HG02759 (cell line): ENCODE data around the gene DMTF1.

Source experiments
- ATAC-seq: cut with Tn5 transposase; IDR thresholded peaks from one replicate; pipeline ENCODE4 v1.9.1; 2021; ENCODE audit warnings: mild to moderate bottlenecking, moderate library complexity; ENCODE audit not compliant: unreplicated experiment

Gene DMTF1

DNA sequence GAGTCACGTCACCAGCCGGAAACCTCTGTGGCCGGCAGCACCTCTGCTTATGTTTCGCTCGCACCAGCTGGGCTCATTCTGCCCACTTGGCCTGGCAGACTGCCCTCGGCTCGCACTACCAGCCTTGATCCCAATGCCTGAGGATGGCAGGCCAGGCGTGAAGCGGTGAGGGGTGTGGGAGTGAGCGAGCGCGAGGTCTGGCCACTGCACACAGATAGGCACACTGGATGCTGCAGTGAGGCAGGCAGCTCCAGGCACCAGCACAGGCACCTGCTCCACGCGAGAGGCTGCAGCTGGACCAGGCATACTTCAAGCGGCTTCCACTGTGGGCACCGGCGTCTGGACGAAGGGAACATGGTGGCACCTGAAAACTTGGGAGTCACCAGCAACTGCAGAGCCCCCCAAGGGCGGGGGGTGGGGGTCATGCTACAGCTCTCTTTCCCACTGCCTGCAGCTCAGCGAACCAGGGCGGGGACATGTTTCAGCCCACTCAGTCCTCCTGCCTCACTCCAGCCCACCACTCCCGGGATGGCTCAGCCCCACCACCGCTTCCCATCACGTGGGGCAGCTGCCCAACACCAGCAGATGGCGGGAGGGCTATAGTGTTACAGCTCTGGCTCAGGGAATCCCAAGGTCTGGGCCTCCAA lies 5.4 kb upstream of the DMTF1 start:
- ATAC-seq: no peak

GRCh38 chr7:87147500-87147899 lies 4.8 kb upstream of the DMTF1 start:
- no peak for ATAC-seq

DNA sequence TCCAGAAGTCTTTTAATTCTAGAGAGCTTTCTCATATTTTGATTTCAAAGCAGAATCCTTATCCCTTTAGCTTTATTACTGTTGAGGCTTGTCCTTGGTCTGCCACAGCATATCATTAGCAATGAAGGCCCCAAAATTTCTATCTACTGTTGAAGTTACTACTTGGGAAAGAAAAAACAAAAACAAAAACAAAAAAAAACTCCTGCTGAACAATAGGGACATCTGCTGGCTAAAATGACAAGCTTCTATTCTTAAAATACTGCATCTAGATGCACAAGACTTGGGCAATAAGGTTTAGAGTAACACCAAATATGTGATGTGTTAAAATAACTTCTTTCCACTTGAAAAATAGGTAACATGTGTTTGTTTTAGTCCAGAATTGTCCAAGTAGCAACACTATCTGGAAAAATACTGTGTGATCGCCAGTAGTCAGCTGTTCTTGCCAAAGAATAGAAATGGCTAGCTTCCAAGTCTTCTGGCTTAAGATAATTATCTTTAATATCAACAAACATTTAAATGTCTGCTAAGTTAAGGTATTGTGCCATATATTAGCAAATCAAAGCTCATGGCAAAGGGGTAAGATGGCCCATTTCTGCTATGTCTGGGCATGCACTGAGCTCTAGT lies 3.8 kb upstream of the DMTF1 start:
- ATAC-seq: no peak

DNA sequence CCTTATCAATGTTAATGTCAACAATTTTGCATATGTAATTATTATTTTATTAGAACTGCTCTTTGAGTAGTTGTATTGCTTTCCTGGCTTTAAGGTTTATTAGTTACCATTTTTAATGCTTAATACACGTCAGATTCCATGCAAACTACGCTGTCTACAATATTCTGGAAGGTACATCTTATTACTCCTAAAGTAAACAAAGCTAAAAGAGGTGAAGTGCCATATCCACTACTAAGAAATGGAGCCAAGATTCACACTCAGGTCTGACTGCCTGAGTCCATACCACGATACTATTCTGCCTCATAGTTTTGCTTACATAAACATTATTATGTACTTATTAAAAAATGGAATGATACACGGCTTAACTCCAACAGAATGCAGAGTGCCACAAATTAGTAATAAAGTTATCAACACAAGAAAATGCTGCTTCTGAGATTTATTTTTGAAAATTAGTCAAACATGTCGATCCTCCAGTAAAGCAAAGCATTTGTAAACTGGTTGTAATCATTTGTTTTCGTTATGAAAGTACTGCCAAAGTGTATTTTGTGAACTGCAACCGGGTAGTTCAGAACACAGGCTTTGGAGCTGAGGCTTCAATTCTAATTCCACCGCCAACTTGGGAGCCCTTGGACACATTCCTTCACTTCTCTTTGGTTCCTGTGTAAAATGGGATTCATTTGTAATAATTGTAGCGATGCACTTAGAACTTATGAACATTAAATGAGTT lies 1.1 kb upstream of the DMTF1 start:
- ATAC-seq: no peak

DNA sequence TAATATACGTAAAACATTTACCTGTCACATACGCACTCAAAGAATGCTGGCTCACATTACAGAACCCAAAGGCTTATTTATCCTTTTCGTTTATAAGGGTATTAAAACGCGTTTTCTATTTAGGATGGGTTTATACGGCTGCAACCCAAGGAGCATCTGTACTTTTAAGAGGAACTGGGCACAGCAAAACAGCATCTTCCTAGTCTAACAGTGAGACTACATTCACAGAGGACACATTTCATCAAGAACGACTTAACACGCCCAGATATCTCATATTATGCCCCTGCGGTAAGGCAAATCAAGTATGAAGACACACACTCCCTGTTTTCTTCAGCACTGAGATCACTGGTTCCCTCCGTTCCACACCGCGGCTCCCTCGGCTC lies 533 bp upstream of the DMTF1 start:
- ATAC-seq: peak; percentile 40

DNA sequence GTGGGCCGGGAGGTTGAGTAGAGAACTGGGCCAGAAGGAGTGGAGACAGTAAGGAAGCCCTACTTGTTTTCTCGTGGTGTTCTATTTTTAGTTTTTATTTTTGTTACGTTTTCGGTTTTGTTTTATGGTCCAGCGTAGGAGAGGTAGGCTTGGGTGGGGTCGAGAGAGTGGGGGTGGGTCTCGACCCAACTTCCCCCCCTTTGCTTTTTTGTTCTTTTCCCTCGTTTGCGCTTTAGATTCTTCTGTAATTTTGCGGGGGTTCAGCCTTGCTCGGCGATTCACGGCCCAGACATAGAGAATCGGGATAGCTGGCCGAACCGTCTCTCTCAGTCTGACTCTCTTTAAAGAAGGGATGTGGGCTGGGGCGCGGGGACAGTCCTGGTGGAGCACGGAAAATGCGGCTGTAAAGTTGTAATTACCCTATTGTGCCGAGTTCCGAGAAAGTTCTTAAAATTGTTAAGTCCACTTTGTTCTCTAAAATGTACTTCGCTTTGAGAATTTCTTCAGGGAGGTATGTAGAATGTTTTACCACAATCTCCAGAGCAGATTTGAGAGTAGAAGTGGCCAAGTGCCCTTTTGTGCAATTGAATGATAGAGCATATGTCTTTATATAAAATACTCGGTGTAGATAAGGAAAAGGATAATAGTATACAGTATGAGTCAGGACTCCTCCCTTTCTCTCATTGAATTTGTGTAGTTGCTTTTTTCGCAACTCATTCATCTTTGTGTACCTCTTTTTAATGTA lies 816 bp downstream of the DMTF1 start:
- ATAC-seq: peak; percentile 10

DNA sequence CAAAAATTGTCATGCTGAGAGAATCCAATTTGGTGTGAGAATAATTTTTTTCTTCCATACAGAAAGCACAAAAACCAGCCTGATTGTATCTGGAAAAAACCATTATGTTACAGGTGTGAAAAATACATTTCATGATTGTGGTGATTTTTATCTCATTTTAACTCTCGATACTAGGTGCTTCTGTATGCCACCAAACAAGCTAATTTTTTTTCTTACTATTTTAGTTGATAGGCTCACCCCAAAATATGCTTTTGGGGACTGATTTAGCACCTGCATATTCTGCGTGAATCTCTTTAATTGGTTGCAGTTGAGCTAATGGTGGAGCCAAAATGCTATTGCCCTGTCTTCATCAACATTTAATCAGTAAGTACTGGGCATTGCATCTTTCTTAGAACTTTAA lies 1.9 kb downstream of the DMTF1 start:
- no peak for ATAC-seq

DNA sequence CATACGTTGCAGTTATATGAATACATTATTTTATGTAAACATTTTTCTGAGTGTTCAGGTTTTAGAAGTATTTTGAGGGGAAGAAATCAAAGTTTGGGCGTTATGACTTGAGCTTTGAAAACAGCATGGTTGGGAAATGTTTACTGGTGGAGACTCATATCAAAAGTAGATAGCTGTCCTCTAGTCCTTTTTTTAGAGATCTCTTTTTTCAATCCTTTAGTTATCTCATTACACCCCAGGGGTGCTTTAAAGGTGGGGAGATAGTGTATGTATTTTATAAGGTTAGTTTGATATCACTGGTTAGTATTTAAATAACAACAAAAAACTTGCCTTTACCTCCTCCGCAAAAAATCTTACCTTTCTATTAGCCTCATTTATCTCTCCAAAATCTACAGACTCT lies 2.3 kb downstream of the DMTF1 start:
- ATAC-seq: no peak

- no peak for ATAC-seq
Measured at GRCh38 chr7:87155788-87156187, 3.5 kb downstream of the DMTF1 start.

DNA sequence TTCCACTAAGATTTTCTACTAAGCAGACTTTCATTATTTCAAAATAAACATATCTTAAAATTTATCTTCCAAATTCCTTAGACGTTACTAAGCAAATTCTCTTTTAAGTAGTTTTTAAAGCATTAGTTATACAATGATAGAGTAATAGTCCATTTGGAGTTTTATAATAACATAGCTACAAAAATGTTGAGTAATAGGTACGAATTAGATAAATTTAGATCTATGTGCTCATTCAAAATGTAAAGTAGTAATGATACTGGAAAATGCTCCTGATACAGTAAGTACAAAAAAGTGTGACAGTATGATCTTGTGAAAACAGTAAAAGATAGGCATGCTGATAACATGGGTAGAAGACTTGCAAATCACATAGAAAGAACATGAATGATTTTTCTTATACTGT lies 4.5 kb downstream of the DMTF1 start:
- no peak for ATAC-seq

- ATAC-seq: peak; percentile 36
Measured at GRCh38 chr7:87159538-87159937, 7.3 kb downstream of the DMTF1 start.

DNA sequence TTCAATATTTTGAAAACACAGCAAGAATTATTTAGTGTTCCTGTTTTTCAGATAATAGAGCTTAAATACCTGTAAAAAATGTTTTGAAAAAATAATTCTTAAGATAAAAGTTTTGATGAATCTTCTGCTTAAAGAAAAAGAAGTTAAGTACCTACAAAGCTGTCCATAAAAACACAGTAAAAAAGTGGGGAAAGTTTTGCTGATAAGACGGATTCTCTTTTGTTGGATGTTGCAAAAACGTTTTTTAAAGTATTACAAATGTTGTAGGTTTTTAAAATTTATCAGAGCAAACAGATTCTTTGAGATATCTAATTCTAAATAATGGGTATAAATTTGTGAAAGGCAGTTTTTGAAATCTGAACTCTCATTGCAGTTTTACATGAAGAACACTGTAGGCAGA lies 12.2 kb downstream of the DMTF1 start:
- no peak for ATAC-seq

- ATAC-seq: no peak
Measured at GRCh38 chr7:87170828-87171227, 18.6 kb downstream of the DMTF1 start.

GRCh38 chr7:87171282-87171934 lies 19.2 kb downstream of the DMTF1 start:
- ATAC-seq: no peak

DNA sequence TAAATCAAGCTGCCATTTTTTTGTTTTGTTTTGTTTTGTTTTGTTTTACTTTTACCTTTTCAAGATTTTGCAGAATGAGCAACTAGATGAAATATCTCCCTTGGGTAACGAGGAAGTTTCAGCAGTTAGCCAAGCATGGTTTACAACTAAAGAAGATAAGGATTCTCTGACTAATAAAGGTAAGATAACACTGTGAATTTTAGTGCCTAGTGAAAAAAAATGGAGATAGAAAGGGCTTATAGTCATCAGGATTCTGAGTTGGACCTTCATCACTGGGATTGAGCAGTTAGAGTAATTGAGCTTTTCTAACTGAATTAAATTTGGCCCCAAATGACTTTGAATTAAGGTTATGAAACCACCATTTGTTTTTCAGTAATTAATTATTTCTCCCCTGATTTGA lies 21.2 kb downstream of the DMTF1 start:
- ATAC-seq: no peak

GRCh38 chr7:87178320-87178719 lies 26.1 kb downstream of the DMTF1 start:
- ATAC-seq: no peak

- no peak for ATAC-seq
Measured at GRCh38 chr7:87179180-87179579, 26.9 kb downstream of the DMTF1 start.

DNA sequence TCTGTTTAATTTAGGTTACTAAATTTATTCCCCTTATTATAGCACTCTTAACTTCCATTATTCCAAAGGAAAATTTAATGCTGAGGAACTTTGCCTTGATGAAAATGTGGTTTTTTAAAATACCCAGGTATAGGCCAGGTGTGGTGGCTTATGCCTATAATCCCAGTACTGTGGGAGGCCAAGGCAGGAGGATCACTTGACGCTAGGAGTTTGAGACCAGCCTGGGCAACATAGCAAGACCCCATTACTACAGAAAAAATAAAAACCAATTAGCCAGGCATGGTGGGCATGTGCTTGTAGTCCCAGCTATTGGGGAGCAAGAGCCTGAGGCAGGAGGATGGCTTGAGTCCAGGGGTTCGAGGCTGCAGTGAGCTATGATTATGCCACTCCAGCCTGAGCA lies 34.9 kb downstream of the DMTF1 start:
- ATAC-seq: no peak

- ATAC-seq: no peak
Measured at GRCh38 chr7:87188930-87189329, 36.7 kb downstream of the DMTF1 start.

- no peak for ATAC-seq
Measured at GRCh38 chr7:87190783-87191182, 38.5 kb downstream of the DMTF1 start.

DNA sequence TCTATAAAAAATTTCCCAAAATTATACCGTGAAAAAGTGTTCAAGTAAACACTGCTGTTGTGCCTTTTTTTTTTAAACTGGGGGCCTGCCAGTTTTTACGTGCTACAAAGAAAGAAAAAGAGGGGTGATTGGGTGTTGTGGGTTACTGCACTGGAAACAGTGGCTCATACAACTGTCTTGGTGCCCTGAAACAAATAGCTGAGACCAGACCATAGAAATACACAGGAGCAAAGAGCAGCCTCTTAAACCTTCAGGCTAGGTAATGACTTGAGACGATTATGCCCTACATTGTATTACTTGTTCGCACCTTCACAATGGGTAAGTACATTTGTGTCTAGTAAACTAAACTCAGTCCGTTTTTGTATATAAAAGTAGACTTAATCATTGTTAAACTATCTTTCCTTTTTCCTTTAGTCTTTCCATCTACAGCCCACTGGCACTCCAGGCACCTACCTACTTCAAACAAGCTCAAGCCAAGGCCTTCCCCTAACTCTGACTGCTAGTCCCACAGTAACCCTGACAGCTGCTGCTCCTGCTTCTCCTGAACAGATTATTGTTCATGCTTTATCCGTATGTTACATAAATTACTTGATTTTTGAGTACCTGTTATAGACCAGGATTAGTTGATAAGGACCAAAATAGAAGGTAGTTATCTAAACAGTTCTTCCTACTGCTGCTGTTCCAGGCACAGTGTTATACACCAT lies 40.7 kb downstream of the DMTF1 start:
- no peak for ATAC-seq
